HG02973 (cell line): Measurements from ENCODE around the gene METTL8.
A peak's percentile ranks its signal among the peaks of the same experiment; 100 is the strongest.

ENCODE experiments used
- ATAC-seq: cut with Tn5 transposase; IDR thresholded peaks from one replicate; pipeline ENCODE4 v1.9.1; 2021; ENCODE audit warnings: moderate library complexity; ENCODE audit not compliant: unreplicated experiment

The METTL8 gene, protein sequence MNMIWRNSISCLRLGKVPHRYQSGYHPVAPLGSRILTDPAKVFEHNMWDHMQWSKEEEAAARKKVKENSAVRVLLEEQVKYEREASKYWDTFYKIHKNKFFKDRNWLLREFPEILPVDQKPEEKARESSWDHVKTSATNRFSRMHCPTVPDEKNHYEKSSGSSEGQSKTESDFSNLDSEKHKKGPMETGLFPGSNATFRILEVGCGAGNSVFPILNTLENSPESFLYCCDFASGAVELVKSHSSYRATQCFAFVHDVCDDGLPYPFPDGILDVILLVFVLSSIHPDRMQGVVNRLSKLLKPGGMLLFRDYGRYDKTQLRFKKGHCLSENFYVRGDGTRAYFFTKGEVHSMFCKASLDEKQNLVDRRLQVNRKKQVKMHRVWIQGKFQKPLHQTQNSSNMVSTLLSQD

GRCh38 chr2:171433763-171434012, at the start of gene METTL8:
Gene METTL8, minus strand, starts transcription at chr2:171433990. Its CDS starts 41,805 bp downstream, at chr2:171392185.
- no peak for ATAC-seq

DNA sequence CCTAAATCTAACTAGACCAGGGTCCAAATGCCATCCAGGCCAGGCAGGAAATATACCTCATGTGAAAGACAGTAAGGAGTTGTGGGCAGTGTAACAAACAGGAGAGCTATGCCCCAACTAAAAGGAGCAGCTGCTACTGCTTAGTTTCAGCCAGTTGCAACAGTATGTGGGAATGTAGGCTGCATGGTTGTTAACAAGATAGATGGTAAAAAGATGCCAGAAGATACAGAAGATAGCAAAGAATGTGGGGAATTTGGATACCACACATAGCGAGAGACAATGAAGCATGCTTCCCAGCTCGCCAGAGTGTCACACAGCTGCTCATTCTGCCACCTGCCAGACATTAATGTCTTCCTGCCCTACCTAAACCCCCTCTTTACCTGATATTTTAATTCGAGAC, 49.1 kb upstream of the METTL8 start:
- ATAC-seq = no peak

GRCh38 chr2:171482308-171482707, 48.5 kb upstream of the METTL8 start:
- ATAC-seq = no peak

GRCh38 chr2:171480908-171481307, 47.1 kb upstream of the METTL8 start:
- ATAC-seq = no peak

DNA sequence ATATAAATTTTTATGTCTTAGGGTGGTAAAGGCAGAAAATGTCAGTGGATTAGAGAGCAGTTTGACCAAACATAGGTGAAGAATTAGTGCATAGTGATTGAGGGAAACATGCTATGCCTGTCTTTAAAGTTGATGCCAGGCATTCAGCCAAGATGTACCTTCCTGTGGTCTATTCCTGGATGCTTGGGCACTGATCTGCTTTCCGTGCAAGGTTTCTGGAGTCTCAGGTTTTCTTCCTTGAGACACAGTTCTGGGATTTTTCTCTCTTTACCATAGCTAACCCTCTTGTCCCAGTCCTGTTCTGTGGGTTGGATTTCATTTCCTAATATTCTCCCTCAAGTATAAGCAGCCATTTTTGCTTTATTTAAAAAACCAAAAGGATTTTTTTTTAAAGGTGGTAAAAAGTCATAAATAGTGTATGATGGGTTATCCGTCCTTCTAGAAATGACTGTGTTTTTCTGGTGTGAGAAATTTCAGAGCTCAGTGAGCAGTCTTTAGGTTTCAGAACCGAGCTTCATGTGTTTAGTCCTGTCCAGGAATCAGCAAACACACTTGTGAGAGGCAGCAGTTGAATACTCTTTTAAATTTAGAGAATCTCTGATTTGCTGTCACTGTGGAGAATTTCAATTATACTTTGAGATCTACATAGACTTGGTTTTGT, 45.5 kb upstream of the METTL8 start:
- ATAC-seq = peak; percentile 68

DNA sequence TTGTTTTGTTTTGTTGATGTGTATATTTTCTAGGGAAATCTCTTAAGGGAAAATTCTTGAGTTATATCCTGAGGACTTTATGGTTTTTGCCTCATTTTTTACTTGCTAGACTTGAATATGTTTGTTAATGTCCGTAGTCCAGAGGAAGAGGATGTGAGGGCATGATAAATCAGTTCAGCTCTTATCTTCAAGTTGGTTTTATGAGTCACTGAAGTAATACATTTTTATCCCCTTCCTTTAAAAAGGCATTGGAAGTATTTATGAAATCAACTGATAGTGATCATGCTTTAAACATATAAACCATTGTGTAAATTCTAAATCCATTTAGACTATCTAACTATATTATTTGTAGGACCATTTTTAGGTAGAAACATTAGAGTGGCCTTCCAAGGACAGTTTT, 44.6 kb upstream of the METTL8 start:
- ATAC-seq = no peak

GRCh38 chr2:171475979-171476378, 42.2 kb upstream of the METTL8 start:
- ATAC-seq = no peak

DNA sequence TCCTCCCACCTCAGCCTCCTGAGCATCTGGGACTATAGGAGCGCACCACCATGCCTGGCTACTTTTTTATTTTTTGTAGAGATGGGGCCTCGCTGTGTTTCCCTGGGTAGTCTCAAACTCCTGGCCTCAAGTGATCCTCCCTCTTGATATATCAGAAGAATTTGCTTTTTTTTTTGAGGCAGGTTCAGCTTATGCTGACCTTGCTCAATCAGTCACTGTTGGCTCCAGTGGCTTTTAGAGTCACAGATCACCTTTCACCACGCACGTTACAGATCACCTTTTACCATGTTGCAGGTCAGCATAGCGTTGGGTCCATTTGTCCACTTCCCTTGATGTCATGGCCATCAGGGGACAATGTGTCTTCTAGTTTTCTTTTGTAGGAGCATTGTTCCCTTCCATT, 36.3 kb upstream of the METTL8 start:
- ATAC-seq = no peak

- no peak for ATAC-seq
These were observed 35.4 kb upstream of the METTL8 start for GRCh38 chr2:171469176-171469575.

DNA sequence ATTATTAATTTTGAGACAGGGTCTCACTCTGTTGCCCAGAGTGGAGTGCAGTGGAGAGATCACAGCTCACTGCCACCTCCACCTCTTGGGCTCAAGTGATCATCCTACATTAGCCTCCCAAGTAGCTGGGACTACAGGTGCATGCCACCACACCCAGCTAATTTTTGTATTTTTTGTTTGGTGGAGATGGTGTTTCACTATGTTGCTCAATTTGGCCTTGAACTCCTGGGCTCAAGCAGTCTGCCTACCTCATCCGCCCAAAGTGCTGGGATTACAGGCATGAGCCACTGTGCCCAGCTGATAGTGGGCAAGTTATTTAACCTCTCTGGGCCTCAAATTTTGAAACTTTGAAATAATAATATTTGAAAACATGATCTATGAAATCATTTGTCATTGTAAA, 26.7 kb upstream of the METTL8 start:
- ATAC-seq = no peak

- ATAC-seq = no peak
These were observed 25.7 kb upstream of the METTL8 start for GRCh38 chr2:171459498-171459897.

DNA sequence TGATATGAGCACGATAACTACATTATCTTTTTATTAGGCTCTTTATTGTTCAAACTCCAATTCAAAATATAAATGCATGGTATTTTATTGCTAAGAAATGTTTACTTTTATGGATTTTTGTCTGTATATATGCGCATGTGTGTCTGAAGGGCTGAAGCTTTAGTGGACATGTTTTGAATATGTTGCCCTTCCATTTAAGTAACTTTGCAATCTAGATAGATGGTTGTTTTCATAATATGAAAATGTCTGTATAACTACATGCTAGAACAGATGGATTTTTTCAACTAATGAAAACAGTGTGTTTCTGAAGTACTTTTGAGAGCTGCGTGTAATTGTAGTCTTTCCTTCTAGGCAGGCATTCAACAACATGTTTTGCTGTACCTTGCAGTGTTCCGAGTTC, 19.0 kb upstream of the METTL8 start:
- no peak for ATAC-seq

- ATAC-seq = no peak
These were observed 17.3 kb upstream of the METTL8 start for GRCh38 chr2:171451074-171451473.

DNA sequence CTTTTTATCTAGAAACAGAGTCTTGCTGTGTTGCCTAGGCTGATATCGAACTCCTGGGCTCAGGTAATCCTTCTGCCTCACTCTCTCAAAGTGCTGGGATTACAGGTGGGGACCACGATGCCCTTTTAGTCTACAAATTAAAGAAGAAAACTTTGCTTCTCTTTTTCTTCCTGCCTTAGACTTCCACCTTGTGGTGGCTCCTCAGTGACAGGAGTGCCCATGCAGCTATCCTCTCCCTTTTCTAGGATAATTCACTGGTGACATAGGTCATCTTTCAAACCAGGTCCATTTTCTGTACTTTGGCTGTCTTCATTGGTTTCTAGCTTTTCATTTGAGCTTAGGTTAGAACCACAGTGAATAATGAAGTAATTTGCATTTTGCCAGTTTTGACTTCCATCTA, 13.9 kb upstream of the METTL8 start:
- ATAC-seq = no peak

GRCh38 chr2:171441470-171441869, 7.7 kb upstream of the METTL8 start:
- no peak for ATAC-seq

- ATAC-seq = no peak
These were observed 2.5 kb upstream of the METTL8 start for GRCh38 chr2:171436307-171436706.

DNA sequence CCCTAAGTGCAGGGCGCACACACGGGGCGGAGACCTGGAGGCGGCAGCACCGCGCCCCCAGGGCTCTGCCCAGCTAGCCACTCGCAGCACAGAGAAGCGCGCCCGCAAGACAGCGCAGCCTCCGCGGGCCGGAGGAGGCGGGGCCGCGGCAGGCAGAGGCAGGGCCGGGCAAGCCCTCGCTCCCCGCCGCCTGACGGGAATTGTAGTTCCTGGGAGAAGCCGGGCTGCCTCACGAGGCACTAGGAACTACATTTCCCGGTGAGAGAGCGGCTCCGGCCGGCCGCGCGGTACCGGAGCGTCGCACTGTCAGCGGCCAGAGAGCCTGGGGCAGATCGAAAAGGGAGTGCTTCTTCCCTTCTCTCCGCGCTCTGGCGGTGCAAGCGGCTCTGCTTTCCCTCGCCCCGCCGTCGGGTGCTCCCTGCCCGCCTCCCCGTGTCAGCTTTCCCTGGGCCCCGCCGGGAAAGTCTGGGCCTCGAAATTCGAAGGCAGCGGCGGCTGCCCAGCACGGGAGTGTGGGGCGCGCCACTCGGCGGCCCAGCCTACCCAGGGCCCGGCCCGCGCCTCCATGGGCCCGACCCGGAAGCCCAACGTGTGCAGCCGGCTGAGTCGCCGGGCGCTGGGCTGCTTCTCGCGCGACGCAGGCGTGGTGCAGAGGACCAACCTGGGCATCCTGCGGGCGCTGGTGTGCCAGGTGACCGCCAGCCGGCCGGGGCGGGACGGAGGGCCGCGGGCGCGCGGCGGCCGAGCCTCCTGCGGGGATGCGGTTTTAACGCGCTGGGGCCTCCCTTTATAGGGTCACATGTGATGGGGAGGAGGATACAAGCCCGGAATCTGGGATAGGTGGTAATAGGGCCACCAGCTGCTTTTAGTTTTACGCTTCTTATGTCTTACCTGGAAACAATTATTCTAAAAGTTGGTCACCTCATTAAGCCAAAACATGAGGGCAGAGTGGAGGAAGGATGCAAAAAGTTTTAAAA, 511 bp upstream of the METTL8 start, which contains the start of gene DCAF17:
DCAF17 (plus strand) TSS at position 214 of the 977 bp plus-strand sequence; CDS start at position 566, 352 bp downstream.
- peak; percentile 86 for ATAC-seq

DNA sequence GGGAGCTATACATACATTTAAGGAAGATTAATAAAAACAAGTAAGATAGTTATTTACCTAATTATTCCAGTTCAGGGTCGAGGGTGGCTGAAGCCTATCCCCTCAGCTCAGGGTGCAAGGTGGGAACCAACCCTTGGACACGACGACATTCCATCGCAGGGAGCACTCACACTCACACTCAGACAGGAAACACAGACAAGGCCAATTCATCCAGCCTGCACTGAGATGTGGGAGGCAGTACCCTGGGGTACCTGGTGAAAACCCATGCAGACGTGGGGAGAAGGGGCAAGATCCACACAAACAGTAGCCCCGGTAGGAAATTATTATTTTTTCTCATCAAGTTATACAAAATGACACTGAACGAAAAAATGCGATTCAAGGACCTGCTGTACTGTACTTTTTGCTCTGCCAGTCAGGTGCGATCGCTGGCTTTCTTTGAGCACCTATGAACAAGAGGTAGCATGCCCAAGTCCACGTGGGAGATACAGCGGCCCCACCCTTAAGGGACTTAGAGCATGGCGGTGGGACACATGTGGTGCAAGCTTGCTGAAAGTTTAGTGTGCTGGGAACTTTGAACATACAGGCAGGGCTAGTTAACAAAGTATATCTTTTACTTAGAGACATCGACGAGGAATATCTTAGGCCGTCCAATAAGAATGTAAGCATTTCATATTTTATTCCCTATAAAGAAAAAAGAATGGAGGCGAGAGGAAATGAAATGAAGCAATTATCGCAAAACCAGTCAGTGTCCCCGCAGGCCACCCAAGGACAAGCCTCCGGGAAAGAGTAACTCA, 624 bp downstream of the METTL8 start:
- peak; percentile 21 for ATAC-seq

DNA sequence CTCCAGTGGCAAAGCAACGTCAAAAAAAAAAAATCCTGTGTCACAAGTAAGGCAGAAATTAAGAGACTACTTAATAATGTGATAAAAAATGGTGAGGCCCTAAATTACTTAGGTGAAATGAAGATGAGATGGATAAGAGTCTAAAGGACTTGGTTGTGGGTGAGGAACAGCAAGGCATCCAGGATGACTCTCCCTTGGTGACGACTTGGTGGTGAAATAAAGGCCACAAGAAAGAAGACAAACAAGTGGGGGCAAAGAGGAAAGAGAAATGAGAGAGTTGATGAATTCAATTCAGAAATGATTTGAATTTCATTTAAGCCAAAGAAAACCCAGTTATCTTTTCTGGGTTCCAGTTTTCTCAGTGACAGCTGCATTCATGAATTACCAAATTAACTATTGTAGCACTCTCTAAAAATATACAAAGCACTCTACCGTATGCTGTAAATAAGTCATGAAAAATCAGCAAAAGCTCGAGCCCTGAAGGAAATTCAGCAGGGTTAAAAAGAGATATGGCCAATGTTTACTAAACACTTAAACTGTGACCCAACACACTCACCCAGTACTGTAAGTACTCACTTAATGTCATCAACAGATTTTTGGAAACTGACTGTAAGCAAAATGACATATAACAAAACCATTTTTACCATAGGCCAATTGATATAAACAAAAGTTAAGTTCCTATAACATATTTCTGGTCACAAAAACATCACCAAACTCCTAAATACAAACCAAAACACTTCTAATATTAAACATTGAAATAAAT, 1.4 kb downstream of the METTL8 start:
- no peak for ATAC-seq

DNA sequence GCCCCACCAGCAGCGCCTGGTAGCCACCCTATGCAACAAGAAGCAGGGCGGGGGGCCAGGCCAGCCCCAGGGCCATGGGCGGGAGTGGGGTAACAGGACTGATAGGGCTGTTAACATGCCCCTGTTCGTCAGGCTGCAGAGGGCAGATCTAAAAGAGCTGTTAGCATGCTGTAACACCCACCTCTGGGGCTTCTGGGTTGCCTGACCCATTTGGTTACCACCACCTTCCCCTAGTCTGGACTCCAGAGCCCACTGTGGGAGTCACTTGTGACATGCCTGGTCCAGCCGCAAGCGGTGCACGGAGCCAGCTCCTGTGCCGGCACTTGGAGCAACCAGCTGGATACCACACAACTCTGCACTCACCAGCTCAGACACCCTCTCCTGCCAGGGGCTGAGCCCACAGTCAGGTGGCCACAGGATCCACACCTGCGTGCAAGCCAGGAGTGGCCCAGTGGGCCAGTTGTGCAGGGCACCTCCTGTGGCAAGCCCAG, 2.1 kb downstream of the METTL8 start:
- no peak for ATAC-seq
